Measurements from ENCODE around the gene CD151. TPM values are rescaled to one million over a fixed set of nuclear protein-coding genes. Genes with fewer than 3 reads are reported as not detected.

The CD151 gene
- polyA plus RNA-seq, 1 of the 3 experiments (the other 2 are of a cell fraction), result 922 TPM

- TF ChIP-seq ZBTB33 (IDR thresholded peaks at IDR 0.05; ENCODE audit: borderline replicate concordance, low read depth), result no peak
Measured at GRCh38 chr11:799641-800316, 33.0 kb upstream of the CD151 start (continued).

- Histone ChIP-seq H3K36me3 (replicated peaks in 1 of 2; ENCODE audit: control insufficient read depth in 1 of 2, insufficient read depth in 2 of 2, low read length in 1 of 2) (peaks cover 0 to 38% of the 10 kb centered on the region in 2 experiments), H4K20me1 (ENCODE audit: insufficient read depth) (no peaks in the 10 kb centered on the region), H3K27ac (ENCODE audit: low read depth in 2 of 2, low read length in 1 of 2) (no peak overlapping the region), H3K9ac (no peak overlapping the region), H3K4me2 (no peak overlapping the region), H3K79me2 (ENCODE audit: insufficient read depth) (peaks cover 33% of the 10 kb centered on the region), H3K9me3 (no peaks in the 10 kb centered on the region), H3K4me1 (ENCODE audit: control insufficient read depth in 1 of 2, insufficient read depth in 2 of 2, low read depth in 1 of 2, low read length in 1 of 2) (peaks cover 14 to 34% of the 10 kb centered on the region in 2 experiments; a peak in 2 of 4 replicates), H3K9me2 (no peaks in the 10 kb centered on the region), H3K4me3 (ENCODE audit: low read depth in 2 of 2, low read length in 1 of 2) (no peak overlapping the region), H2AFZ (ENCODE audit: low read depth) (no peak overlapping the region), H3F3A (replicated peaks; ENCODE audit: insufficient read depth) (peaks cover 14% of the 10 kb centered on the region), H3K27me3 (ENCODE audit: insufficient read depth) (no peaks in the 10 kb centered on the region)
- 95% methylated on average over 4 of the region's 30 CpGs for WGBS (ENCODE audit: low lambda C conversion rate)
- no peak for DNase-seq
- CTCF ChIA-PET, result interaction anchor here (1.1 kb wide), 1 partner anchor 17 kb away, joined by 6 read pairs; no protein-coding TSS in a partner anchor
- POLR2A ChIA-PET, result no interaction called here
- no peak for TF ChIP-seq NRF1 (IDR thresholded peaks at IDR 0.05; ENCODE audit: low read depth, low read length)
Measured at GRCh38 chr11:800473-800872, 32.3 kb upstream of the CD151 start.

GRCh38 chr11:801097-801780 lies 31.5 kb upstream of the CD151 start:
- TF ChIP-seq REST (IDR thresholded peaks at IDR 0.05; ENCODE audit: low read depth, low read length) (no peak), FOXJ3 (CRISPR knock-in tag; IDR thresholded peaks at IDR 0.05) (no peak), CHD2 (IDR thresholded peaks at IDR 0.05; ENCODE audit: low read length, partially characterized antibody) (no peak), IRF3 (IDR thresholded peaks at IDR 0.05; ENCODE audit: low read depth, low read length) (no peak), GABPA (IDR thresholded peaks at IDR 0.05; ENCODE audit: low read depth) (no peak), ZBTB33 (IDR thresholded peaks at IDR 0.05; ENCODE audit: borderline replicate concordance, low read depth) (no peak)
- 95% methylated on average over 11 of the region's 20 CpGs for WGBS (ENCODE audit: low lambda C conversion rate)
- H3K4me3 ChIP-seq (ENCODE audit: low read depth in 2 of 2, low read length in 1 of 2), result no peak overlapping the region
- peaks cover 0 to 38% of the 10 kb centered on the region in 2 experiments for H3K36me3 ChIP-seq (replicated peaks in 1 of 2; ENCODE audit: control insufficient read depth in 1 of 2, insufficient read depth in 2 of 2, low read length in 1 of 2)
- H3K27ac ChIP-seq (ENCODE audit: low read depth in 2 of 2, low read length in 1 of 2), result no peak overlapping the region
- no peaks in the 10 kb centered on the region for H3K9me3 ChIP-seq
- no peak overlapping the region for H2AFZ ChIP-seq (ENCODE audit: low read depth)
- DNase-seq, result no peak
- peaks cover 22% of the 10 kb centered on the region for H3F3A ChIP-seq (replicated peaks; ENCODE audit: insufficient read depth)
- peaks cover 32% of the 10 kb centered on the region for H3K79me2 ChIP-seq (ENCODE audit: insufficient read depth)
- no peak overlapping the region for H3K4me2 ChIP-seq
- no peaks in the 10 kb centered on the region for H4K20me1 ChIP-seq (ENCODE audit: insufficient read depth)
- no peaks in the 10 kb centered on the region for H3K27me3 ChIP-seq (ENCODE audit: insufficient read depth)
- H3K4me1 ChIP-seq (ENCODE audit: control insufficient read depth in 1 of 2, insufficient read depth in 2 of 2, low read depth in 1 of 2, low read length in 1 of 2), result peaks cover 14 to 27% of the 10 kb centered on the region in 2 experiments; a peak in 2 of 4 replicates
- H3K9ac ChIP-seq, result no peak overlapping the region
- ChIA-PET POLR2A (no interaction called here), CTCF (interaction anchor here (1.1 kb wide), 1 partner anchor 18 kb away, joined by 6 read pairs; no protein-coding TSS in a partner anchor)
- no peaks in the 10 kb centered on the region for H3K9me2 ChIP-seq

Measured in SK-N-SH (cell line).